PFSK-1 (cell line): ENCODE data around the gene ECHS1.

Source experiments
- POLR2AphosphoS5 ChIP-seq: IDR thresholded peaks from 2 replicates; pipeline ENCODE4 v1.6.1; 2012; ENCODE audit warnings: low read depth, mild to moderate bottlenecking, control low read depth, low read length, moderate library complexity
- REST ChIP-seq, 2 experiments: IDR thresholded peaks; 2 replicates each; pipeline versions ENCODE4 v1.6.1 to v1.8.0; 2011 to 2012; ENCODE audit warnings: low read depth in 2 of 2, low read length in 2 of 2, control low read depth in 1 of 2, inconsistent platforms in 1 of 2, mild to moderate bottlenecking in 1 of 2, moderate library complexity in 1 of 2; ENCODE audit not compliant: insufficient read depth in 1 of 2
- TAF1 ChIP-seq: IDR thresholded peaks from 2 replicates; pipeline ENCODE4 v1.6.1; 2012; ENCODE audit warnings: low read length, control low read depth, borderline replicate concordance; ENCODE audit not compliant: insufficient read depth

DNA sequence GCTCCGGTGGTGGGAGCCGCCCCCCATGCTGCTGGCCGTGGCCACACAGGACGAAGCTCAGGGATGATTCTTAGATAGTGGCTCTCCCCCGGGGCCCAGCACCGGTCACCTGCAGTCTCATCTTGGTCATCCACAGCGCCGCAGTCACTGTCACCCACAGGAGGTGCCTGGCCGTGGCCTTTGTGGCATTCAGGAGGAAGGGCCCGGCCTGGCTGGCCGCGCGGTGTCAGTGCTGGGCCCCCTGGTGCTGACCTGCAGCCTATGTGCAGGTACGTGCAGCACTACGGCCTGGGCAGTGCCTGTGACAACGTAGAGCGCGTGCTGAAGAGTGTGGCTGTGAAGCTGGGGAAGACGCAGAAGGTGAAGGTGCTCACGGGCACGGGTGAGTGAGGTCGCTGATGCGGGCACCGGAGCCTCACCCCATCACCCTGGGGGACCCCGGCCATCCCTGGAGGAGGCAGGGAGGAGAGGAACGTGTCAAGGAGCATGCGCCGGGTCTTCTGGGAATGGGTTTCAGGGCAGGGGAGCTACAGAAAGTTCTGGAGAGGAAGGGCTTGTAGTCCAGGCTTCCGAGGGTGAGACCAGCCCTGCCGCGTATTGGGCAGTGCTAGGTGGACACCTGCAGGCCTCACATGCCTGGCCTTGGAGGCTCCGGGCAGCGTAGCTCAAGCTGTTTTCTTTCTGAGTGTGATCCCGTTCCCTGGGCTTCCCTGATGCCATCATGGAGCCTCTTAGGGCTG is 46.2 kb upstream of the ECHS1 start:
- TF ChIP-seq TAF1, result no peak
- no peak for TF ChIP-seq POLR2AphosphoS5
- TF ChIP-seq REST (IDR thresholded peaks at IDR 0.05; ENCODE audit: insufficient read depth in 1 of 2, low read depth in 2 of 2, low read length in 2 of 2), result no peak
